Osteoblast (primary cell): Measurements from ENCODE around the gene TMEM119. TPM values are rescaled to one million over a fixed set of nuclear protein-coding genes. Genes with fewer than 3 reads are reported as not detected.

Source experiments
- DNase-seq: peaks from one replicate; pipeline ENCODE4 v3.0.0; 2011; ENCODE audit warnings: low spot score, mixed read lengths; ENCODE audit not compliant: insufficient read length; ENCODE audit errors: missing footprints
- H2AFZ ChIP-seq: 2 replicates; pipeline ENCODE4 v1.6.0; 2011; ENCODE audit warnings: mild to moderate bottlenecking, low read length
- H3K27ac ChIP-seq: 2 replicates; pipeline ENCODE4 v1.5.1; 2011; ENCODE audit warnings: mild to moderate bottlenecking, low read depth, low read length, moderate library complexity
- H3K27me3 ChIP-seq: 2 replicates; pipeline ENCODE4 v1.6.0; 2012; ENCODE audit warnings: mild to moderate bottlenecking, control low read depth, inconsistent platforms, low read length, moderate library complexity; ENCODE audit not compliant: insufficient read depth
- H3K36me3 ChIP-seq: 2 replicates; pipeline ENCODE4 v1.5.1; 2011; ENCODE audit warnings: mild to moderate bottlenecking, low read length, control low read depth, moderate library complexity; ENCODE audit not compliant: insufficient read depth
- H3K4me1 ChIP-seq: 2 replicates; pipeline ENCODE4 v1.5.1; 2011; ENCODE audit warnings: mild to moderate bottlenecking, low read length, control low read depth, moderate library complexity; ENCODE audit not compliant: insufficient read depth
- H3K4me2 ChIP-seq: 2 replicates; pipeline ENCODE4 v1.6.0; 2011; ENCODE audit warnings: mild to moderate bottlenecking, low read length; ENCODE audit not compliant: insufficient read depth
- H3K4me3 ChIP-seq: fragments of 200-600 bp; sonication (generic); 3 replicates; pipeline ENCODE4 v1.5.1; 2012; ENCODE audit warnings: mild to moderate bottlenecking, low read length, inconsistent platforms; ENCODE audit not compliant: insufficient read depth
- H3K79me2 ChIP-seq: 2 replicates; pipeline ENCODE4 v1.6.0; 2012; ENCODE audit warnings: mild to moderate bottlenecking, low read length, control low read depth, inconsistent platforms; ENCODE audit not compliant: insufficient read depth
- H3K9me3 ChIP-seq: 2 replicates; pipeline ENCODE4 v1.5.1; 2011; ENCODE audit warnings: low read depth, low read length, control low read depth
- H4K20me1 ChIP-seq: 2 replicates; pipeline ENCODE4 v1.6.0; 2012; ENCODE audit warnings: mild to moderate bottlenecking, low read length, control low read depth; ENCODE audit not compliant: insufficient read depth
- CTCF ChIP-seq: IDR thresholded peaks from 2 replicates; pipeline ENCODE4 v1.5.1; 2011; ENCODE audit warnings: mild to moderate bottlenecking, low read depth, low read length, moderate library complexity; ENCODE audit errors: extremely low read depth
- total RNA-seq: library from RNA; depleted of rRNA; stranded (reverse); fragments of >200 nt; gene quantifications from 2 replicates; pipeline ENCODE4 v1.2.3, GENCODE V29; 2012

The TMEM119 gene
- total RNA-seq, 1 donor: 359 TPM

- Histone ChIP-seq H3K9me3 (no peaks in the 10 kb centered on the region), H3K79me2 (no peaks in the 10 kb centered on the region), H2AFZ (peak overlapping the region; percentile 49), H3K36me3 (no peaks in the 10 kb centered on the region), H3K27me3 (no peaks in the 10 kb centered on the region), H3K4me1 (peaks cover 15% of the 10 kb centered on the region), H3K27ac (no peak overlapping the region), H3K4me2 (no peak overlapping the region), H4K20me1 (no peaks in the 10 kb centered on the region), H3K4me3 (no peak overlapping the region)
- TF ChIP-seq CTCF: no peak
- peak; percentile 39 for DNase-seq
Measured at GRCh38 chr12:108606492-108606891, 8.6 kb upstream of the TMEM119 start.

DNA sequence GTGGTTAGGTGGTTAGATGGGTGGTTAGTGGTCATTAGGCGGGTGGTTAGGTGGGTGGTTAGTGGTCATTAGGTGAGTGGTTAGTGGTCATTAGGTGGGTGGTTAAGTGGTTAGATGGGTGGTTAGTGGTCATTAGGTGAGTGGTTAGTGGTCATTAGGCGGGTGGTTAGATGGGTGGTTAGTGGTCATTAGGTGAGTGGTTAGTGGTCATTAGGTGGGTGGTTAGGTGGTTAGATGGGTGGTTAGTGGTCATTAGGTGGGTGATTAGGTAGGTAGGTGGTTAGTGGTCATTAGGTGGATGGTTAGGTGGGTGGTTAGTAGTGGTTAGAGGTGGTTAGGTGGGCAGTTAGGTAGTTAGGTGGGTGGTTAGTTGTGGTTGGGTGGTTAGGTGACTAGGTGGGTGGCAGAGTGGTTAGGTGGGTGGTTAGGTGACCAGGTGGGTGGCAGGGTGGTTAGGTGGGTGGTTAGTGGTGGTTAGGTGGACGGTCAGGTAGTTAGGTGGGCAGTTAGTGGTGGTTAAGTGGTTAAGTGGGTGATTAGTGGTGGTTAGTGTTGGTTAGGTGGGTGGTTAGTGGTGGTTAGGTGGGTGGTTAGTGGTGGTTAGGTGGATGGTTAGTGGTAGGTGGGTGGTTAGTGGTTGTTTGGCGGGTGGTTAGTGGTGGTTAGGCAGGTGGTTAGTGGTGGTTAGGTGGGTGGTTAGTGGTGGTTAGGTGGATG, 8.0 kb upstream of the TMEM119 start:
- Histone ChIP-seq H2AFZ (no peak overlapping the region), H4K20me1 (no peaks in the 10 kb centered on the region), H3K27me3 (no peaks in the 10 kb centered on the region), H3K4me1 (peaks cover 10% of the 10 kb centered on the region), H3K79me2 (no peaks in the 10 kb centered on the region), H3K27ac (no peak overlapping the region), H3K4me2 (no peak overlapping the region), H3K36me3 (no peaks in the 10 kb centered on the region), H3K4me3 (no peak overlapping the region), H3K9me3 (no peaks in the 10 kb centered on the region)
- no peak for TF ChIP-seq CTCF
- DNase-seq: peak; percentile 34

GRCh38 chr12:108605000-108605689, 7.3 kb upstream of the TMEM119 start:
- Histone ChIP-seq H3K4me1 (peaks cover 10% of the 10 kb centered on the region), H4K20me1 (no peaks in the 10 kb centered on the region), H3K27me3 (no peaks in the 10 kb centered on the region), H3K4me3 (no peak overlapping the region), H2AFZ (no peak overlapping the region), H3K9me3 (no peaks in the 10 kb centered on the region), H3K36me3 (no peaks in the 10 kb centered on the region), H3K4me2 (no peak overlapping the region), H3K79me2 (no peaks in the 10 kb centered on the region), H3K27ac (no peak overlapping the region)
- no peak for TF ChIP-seq CTCF
- DNase-seq: peak; percentile 35

DNA sequence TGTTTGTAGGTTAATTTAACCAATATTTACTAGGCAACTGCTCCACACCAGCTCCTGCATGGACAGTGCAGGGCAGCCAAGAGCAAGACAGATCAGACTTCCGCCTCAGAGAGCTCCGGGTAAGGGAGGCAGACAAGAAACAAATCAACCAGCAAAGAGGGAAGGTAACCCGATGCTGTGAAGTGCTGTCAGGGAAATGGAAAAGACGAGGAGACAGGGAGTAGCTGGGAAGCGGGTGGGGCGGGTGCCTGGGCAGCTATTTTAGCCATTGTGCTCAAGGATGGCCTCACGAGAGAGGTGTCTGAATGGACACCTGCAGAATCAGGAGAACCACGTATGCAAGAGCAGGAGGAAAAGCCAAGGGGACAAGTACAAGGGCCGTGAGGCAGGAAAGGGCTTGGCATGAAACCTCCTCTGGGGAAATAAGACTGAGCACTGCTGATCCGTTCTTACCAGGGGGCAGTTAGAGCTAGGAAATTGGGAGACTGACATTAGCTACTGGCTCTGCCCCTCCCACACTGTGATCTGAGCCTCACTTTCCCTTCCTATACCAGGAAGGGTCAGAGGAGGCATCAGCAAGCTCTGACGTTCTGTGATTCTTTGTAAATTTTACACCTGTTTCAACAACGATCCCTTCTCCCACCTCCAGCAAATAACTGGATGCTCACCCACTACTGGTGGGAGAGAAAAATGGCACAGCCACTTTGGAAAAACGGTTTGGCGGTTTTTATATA, 6.5 kb upstream of the TMEM119 start:
- Histone ChIP-seq H4K20me1 (no peaks in the 10 kb centered on the region), H2AFZ (no peak overlapping the region), H3K79me2 (no peaks in the 10 kb centered on the region), H3K4me1 (peaks cover 2% of the 10 kb centered on the region), H3K27ac (no peak overlapping the region), H3K4me2 (no peak overlapping the region), H3K36me3 (no peaks in the 10 kb centered on the region), H3K4me3 (no peak overlapping the region), H3K27me3 (no peaks in the 10 kb centered on the region), H3K9me3 (no peaks in the 10 kb centered on the region)
- peak; percentile 76 for DNase-seq
- no peak for TF ChIP-seq CTCF
